GM21825 (cell line): ENCODE measurements around the gene AOC2.

ENCODE experiments used
- ATAC-seq: cut with Tn5 transposase; IDR thresholded peaks from one replicate; pipeline ENCODE4 v1.9.1; 2021; ENCODE audit warnings: mild to moderate bottlenecking, moderate library complexity; ENCODE audit not compliant: unreplicated experiment

The AOC2 gene, protein sequence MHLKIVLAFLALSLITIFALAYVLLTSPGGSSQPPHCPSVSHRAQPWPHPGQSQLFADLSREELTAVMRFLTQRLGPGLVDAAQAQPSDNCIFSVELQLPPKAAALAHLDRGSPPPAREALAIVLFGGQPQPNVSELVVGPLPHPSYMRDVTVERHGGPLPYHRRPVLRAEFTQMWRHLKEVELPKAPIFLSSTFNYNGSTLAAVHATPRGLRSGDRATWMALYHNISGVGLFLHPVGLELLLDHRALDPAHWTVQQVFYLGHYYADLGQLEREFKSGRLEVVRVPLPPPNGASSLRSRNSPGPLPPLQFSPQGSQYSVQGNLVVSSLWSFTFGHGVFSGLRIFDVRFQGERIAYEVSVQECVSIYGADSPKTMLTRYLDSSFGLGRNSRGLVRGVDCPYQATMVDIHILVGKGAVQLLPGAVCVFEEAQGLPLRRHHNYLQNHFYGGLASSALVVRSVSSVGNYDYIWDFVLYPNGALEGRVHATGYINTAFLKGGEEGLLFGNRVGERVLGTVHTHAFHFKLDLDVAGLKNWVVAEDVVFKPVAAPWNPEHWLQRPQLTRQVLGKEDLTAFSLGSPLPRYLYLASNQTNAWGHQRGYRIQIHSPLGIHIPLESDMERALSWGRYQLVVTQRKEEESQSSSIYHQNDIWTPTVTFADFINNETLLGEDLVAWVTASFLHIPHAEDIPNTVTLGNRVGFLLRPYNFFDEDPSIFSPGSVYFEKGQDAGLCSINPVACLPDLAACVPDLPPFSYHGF

DNA sequence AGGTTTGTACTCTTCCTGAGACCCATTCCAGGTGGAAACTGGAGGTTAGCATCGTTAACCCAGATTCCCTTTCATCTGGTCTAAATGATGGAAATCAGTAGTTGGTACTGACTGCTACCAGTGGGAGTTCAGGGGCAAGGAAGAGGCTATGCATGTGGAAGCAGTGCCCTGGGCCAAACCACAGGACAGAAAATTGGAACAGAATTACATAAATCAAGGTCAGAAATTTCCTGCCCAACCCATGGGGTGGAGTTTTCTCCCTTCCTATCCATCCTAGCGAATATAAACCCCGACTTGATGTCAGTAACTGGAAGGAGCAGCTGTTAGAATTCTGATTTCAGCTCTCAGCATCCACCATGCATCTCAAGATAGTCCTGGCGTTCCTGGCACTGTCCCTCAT is at the start of gene AOC2:
Gene AOC2 (plus strand): TSS at position 310 of the 400 bp plus-strand sequence. CDS start 47 bp downstream, at position 357.
- ATAC-seq = no peak

DNA sequence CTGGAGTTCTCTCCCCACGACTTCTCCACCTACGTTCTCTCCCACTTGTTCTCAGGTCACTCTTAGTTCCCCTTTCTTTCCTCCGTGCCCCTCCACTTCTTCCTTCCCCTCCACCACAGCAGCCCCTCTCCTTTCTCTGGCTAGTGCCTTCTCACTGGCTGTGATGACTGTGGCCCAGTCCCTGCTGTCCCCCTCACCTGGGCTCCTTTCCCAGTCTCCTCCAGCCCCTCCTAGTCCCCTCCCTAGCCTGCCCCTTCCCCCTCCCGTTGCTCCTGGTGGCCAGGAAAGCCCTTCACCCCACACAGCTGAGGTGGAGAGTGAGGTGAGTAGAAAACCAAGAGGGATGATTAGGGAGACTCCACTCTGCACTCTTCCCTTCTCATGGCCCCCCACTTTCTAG is 49.3 kb upstream of the AOC2 start:
- no peak for ATAC-seq

DNA sequence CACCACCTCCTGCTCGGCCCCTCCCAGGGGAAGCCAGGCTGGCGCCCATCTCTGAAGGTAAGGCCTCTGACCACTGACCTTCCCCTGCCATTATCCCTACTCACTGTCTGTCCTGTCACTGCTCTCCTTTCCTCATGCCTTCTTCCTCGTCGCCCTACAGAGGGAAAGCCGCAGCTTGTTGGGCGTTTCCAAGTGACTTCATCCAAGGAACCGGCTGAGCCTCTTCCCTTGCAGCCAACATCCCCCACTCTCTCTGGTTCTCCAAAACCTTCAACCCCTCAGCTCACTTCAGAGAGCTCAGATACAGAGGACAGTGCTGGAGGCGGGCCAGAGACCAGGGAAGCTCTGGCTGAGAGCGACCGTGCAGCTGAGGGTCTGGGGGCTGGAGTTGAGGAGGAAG is 48.9 kb upstream of the AOC2 start:
- no peak for ATAC-seq

DNA sequence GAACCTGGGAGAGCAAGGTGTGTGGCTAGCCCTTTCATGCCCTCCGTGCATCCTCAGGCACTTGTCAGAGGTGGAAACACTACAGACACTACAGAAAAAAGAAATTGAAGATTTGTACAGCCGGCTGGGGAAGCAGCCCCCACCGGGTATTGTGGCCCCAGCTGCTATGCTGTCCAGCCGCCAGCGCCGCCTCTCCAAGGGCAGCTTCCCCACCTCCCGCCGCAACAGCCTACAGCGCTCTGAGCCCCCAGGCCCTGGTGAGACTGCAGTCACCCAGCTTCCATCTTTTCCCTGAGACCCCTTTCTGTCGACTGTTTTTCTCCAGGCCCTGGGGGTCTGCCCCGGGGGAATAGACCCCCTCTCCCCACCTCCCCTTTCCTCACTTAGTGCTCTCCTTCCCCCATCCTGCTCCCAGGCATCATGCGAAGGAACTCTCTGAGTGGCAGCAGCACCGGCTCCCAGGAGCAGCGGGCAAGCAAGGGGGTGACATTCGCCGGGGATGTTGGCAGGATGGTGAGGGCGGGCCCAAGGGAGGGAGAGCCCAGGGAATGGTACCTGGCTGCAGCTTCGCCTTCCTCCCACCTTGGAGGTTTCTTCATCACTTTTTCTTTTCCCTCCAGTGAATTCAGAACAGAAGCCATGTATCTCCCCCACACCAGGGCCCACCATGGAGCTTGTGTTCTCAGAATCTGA is 48.2 kb upstream of the AOC2 start:
- ATAC-seq = no peak

DNA sequence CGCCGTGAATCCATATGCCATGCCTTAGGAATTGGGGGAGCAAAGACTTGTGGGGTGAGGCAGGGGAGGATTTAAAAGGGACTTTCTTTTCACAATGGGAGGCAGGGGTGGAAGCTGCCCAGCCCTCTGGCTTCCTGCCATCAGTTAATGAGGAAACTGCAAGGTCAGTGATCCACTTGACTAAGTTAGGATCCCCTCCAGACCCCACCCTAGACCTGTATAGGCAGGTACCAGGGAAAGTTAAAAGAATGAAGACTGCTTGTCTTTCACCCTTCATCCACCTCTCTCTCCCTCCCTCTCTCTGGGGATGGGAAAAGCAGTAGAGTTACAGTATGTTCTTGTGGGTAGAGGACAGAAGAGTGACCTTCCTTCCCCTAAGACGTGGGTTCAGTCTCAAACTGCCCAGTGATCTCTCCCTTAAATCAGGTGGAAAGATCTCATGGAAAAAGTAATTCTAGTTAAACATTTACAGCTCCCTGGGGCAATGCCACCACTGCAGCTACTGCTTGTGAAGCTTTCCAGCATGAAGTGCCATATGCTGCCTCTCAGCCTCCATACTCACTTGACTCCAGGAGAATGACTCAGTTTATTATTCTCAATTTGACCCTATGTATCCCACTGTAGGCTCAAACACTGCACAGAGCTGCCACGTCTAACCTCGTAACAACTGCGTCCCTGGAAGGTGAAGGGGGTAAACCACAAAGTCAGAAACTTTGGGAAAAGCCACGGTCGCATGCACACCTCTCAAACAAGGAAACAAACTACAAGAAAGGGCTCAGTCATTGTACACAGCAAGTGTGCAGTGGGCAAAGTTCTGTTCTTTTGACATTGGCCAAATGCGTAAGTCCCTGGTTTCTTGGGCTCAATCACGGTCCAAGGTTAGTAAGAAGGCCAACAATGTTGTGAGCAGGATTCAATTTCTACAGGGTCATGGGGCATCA is 47.0 kb upstream of the AOC2 start:
- no peak for ATAC-seq

DNA sequence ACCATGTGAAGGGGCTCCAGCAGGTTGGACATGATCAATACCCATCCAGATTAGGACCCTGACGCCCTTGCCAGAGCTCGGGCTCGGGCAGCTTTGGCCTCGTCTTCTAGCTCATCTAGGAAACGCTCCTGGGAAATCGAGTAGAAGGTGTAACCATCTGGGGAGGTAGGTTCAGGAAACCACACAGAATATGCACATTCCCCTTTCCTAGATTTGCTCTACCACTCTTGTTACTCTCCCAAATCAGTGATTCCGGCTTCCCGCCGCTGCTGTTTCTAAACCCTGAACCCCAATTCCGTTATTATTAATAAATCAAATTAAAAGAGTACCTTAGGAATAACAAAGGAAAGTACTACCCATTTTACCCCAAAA is 46.4 kb upstream of the AOC2 start:
- no peak for ATAC-seq

DNA sequence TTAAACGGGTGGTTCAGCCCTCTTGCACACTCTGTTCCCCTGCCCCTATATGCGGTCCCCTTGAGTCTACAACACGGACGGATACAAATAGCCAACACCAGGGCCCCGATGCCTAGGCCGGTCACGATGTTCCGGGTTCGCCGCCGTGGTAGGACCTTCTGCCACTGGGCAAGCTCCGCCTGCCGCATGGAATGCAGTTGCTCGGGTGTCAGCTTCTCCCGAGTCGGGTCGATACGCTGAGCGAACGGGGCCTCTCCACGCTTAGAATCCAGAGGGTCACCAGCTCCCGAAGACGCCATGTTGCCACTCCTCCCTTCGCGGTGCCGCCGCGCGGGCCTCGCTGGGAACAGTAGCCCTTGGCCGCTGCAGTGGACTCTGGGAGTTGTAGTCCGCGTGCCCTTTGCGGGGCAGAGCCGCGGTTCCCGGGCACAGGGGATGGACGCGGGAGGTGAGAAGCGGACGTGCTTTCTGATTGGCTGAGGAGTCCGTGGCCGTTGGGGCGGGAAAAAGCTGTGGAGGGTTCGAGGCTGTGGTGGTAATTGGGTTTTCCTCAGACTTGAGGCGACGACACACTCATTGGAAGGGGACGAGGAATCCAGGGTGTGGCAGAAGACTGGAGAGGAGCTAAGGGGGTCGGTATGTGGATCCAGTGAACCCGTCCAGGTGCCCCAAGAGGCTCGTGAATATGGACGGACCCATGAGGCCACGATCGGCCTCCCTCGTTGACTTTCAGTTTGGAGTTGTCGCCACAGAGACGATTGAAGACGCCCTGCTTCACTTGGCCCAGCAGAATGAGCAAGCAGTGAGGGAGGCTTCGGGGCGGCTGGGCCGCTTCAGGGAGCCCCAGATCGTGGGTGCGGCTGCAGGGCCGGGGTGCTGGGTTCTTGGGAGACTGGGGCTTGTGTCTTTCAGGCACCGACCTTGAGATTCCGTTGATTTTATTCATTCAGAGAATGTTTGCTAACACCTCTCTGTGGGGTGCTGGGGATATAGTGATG is 45.7 kb upstream of the AOC2 start, which contains the start of the genes CNTD1 and COA3:
Gene CNTD1 (plus strand): TSS at position 479 of the 998 bp plus-strand sequence. CDS start 207 bp downstream, at position 686.
Gene COA3 (minus strand): TSS at position 322 of the 998 bp plus-strand sequence. CDS start 23 bp downstream, at position 299.
- ATAC-seq = peak; percentile 88

DNA sequence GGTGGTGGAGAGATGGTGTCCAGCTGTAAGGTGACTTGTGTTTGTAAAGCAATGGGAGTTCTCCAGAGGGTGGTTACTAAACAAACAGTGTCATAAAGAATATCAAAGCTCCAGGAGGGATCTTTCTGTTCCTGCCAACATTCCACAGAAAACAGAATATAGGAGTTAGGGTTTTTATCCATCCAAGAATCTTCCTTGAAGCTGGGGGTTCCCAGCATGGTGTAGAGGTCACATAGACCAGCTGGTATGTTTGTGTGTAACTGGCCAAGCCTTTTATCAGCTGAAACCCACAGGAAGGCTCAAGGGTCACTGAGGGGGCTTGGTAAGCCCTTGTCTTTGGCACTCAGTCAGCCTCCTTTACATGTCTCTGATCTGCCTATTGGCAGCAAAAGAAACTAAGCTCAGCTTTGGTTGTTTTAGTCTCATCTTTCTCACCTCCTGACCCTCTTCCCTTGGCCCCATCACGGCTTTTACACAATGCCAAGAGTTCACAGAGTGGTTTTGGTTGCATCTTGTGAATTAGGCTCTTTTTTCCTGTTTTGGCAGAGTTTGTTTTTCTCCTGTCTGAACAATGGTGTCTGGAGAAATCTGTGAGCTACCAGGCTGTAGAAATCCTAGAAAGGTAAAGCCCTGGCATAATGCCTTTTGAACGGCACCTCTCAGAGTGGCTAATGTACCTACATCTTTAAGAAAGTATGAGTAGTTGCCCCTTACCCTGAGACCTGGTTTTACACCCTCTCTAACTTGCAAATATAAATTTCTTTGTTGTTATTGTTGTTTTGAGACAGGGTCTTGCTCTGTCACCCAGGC is 41.1 kb upstream of the AOC2 start:
- ATAC-seq = no peak

DNA sequence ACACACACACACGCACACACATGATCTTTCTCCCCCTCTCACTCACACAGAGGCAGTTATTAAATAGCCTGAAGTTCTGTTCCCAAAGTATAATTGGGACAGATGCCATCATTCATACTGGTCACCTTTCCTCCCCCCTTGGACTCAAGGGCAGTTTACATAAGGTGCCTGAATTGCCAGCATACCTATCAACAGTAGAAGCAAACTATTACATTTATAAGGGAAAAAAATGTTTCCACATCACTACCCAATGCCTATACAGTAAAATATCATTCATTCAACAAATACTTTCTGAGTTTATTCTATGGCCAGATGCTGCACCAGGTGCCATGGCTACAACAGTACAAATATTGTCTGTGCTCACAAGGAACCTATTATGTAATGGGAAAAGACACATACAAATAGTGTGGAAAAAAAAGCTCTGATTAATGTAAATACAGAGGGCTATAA is 39.4 kb upstream of the AOC2 start:
- ATAC-seq = no peak

DNA sequence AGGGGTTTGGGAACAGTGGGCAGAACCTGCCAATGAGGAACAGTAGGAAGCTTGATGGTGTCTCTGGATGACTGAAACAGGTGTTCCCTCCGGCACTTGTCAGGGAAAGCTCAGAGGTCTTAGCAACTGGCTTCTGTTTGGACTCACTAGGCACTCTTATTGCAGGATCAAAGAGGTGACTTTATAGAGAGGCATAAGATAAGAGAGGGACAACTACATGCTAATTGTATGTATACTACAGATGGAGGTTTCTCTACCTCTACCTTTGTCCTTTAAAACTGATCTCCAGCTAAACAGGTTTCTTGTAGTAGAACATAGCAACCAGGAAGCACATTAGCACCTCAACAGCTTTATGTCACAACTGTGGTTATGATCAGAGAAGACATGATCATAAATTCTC is 38.1 kb upstream of the AOC2 start:
- no peak for ATAC-seq

DNA sequence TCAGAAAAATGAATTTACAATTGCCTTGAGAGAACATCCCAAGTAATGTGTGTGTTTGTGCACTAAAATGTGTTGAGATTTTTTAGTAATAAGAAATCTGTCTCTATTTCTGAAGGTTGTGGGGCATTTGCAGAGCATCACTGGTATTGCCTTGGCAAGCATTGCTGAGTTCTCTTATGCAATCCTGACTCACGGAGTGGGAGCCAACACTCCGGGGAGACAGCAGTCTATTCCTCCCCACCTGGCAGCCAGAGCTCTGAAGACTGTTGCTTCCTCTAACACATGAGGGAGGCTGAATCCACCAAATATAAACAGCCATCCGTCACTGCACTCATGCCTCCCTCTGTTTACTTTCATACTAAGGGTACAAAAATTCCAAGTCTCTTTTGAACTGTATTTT is 35.1 kb upstream of the AOC2 start:
- ATAC-seq = no peak

DNA sequence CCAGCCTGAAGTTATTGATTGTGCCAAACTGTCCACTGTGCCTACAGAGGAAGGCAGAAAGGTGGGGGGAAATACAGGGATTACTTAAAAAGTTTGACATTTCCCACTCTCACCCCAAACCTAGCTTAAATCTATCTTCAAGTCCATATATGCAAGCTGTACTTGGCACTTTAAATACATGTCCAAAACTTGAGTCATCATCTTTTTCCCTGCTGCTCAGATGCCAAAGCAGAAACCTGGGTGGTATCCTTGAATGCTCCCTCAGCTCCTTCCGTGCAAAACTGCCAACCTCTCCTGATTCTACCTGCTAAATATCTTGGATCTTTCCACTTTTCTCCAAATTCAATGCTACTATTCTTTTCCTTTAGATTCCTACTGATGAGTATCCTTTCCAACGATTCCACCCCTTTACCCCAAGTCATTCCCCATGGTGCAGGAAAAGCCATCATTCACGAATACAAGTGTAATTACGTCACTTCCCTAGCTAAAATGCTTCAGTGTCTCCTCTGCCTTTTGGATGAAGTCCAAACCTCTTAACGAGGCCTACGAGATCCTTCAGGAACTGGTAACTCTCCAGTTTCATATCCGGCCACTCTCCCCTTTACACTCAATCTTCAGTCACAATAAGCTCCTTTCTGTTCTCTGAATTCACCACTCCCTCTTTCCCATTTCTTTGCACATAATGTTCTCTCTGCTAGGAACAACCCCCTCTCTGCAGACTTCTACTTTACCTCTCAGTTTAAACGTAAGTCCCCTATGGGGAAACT is 29.6 kb upstream of the AOC2 start:
- no peak for ATAC-seq

DNA sequence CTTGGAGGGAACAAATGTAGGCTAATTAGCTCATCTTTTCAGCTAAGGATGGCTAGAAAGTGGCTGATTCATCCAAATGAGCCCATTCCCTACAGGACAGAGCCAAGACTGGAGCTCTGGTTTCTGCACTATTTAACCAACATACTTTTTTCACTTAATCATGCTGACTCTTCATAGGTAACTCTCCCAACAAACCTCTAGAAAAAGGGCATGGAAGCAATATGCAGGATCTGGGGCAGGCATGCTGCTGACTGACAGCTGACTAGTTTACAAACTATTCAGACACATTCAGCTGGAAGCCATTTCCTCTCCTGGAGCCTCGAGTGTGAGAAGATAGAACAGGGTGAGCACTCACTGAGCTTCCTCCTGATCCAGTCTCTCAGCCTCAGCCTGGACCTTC is 26.5 kb upstream of the AOC2 start:
- no peak for ATAC-seq

DNA sequence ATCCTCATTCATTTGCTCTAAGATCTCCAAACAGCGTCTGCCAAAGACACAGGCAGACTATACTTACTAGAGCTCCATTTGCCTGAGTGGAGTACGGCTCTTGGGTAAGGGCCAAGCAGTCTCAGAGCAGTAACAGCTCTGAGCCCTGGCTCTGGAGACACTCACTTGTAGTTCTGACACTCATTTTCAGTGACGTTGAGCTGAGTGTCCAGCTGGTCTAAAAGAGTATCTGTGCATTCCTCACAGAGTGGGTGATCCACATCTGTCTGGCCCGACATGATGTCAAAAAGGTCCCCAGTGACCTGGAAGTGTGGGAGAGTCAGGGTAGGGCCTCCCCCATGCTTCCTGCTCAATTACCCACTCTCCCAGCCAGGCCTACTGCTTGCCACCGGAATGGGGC is 26.0 kb upstream of the AOC2 start:
- ATAC-seq = no peak

DNA sequence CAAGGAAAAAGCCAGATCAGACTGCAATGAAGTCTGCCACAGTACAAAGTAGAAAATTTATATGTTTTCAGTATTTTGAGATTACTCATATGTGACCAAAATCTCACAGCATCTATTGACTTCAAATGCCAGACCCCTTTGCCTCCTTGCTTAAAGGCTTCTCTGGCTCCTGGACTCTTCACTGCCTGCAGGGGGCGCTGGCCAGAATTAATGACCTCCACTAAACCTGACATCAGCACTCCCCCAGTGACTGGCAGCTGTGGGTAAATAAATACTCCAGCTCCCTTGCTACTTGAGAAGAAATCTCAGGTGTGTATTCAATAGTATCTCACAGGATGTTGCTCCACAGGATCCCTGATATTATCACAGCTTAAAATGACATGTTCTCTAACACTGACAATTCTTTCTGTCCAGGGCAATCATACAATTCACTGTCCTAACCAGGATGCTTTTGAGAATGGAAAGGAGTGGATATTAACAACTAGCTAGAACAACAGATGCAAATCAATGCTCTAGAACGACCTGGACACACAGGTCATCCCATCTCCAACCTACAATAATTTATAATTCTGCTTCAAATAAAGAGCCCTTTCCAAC is 24.3 kb upstream of the AOC2 start:
- no peak for ATAC-seq

DNA sequence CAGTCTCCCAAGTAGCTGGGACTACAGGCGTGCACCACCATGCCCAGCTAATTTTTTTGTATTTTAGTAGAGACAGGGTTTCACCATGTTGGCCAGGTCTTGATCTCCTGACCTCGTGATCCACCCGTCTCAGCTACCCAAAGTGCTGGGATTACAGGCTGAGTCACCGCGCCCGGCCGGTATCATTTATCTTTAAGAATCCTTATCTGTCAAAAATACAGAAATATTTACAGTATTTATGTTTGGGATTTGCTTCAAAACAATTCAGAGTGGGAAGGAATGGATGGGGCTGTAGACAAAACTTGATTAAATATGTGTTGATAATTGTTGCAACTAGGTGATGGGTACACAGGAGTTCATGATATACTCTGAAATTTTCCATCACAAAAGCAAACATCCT is 23.2 kb upstream of the AOC2 start:
- ATAC-seq = no peak

DNA sequence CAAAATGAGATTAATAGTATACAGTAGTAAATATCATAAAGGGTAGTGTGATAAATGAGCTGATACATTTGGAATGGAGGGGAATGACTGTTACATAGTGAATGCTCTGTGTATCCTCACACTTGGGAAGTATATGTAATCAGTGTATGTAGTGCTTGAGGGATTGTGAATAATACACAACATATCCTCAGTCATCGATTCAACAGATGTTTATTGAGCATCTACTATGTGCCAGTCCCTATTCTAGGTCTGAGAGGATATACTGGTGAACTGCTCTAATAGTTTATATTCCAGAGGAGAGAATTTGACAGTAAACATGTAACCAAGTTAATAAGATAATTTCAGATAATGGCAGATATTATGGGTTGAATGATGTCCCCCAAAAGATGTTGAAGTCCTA is 16.9 kb upstream of the AOC2 start:
- no peak for ATAC-seq
